Hepatic stellate cell (primary cell): ENCODE measurements around the gene UTS2B.

ENCODE experiments used
- DNase-seq: peaks from one replicate; pipeline ENCODE4 v3.0.0; 2011; ENCODE audit warnings: low spot score

The UTS2B gene

DNA sequence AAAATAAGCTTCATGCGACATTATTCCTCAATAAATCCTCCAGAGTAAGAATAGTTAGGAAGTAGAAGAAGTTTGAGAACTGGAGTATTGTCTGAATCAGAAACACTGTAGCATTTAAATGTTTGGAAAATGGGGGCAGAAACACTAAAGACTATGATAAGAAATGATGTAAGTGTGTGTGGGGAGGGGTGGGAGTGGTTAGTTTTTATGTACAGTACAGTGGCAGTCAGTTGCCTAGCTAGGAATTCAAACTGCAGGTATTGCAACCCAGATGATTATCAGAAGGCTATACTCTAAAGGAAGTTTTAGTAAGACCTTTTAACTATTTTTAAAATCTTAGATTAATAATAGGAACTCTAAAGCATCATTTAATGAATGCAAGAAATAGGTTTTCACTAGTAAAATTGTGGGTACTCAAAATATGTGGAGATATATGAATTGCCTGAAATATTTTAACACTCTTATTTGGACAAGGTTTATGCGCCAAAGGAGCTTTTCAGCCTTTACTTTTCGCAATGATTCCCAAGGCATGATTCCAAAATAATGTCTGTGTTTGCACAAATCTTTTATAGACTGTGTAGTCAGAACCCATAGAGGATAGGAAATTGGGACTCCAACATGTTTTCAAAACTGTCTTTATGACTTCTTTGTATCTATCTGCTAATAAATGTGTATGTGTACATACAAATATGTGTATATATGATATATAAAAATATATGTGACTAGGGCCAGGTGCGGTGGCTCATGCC, 9.1 kb downstream of the UTS2B start:
- no peak for DNase-seq

DNA sequence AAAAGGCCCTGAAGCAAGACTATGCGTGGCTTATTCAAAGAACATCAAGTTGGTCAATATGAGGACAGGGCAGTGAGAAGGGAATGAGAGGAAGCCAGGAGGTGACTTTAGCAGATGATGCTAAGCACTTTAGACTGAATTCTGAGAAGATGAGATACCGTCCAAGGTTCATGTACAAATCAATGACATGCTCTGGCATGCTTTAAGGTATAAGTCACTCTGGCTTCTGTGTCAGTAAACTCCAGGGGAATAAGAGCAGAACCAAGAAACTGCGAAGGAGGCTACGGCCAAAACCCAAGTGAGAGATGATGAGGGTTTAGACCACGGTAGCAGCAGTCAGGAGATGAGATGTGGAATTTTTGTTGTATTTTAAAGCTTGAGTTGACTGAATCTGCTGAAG, 10.0 kb downstream of the UTS2B start:
- DNase-seq: no peak

DNA sequence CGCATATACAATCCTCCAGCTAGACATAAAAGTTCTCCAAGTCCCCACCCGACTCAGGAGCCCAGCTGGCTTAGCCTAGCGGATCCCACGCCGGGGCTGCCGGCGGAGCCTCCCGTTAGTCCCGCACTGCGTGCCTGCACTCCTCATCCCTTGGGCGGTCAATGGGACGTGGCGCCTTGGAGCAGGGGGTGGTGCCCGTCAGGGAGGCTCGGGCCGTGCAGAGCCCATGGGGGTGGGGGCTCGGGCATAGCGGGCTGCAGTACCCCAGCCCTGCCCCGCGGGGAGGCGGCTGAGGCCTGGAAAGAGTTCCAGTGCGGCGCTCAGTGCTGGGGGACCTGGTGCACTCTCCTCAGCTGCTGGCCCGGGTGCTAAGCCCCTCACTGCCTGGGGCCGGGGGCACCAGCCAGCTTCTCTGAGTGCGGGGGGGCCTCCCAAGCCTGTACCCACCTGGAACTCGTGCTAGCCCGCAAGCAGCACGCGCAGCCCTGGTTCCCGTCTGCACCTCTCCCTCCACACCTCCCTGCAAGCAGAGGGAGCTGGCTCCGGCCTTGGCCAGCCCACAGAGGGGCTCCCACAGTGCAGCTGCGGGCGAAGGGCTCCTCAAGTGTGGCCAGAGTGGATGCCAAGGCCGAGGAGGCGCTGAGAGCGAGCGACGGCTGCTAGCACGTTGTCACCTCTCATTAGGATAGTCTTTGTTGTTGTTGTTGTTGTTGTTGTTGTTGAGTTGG, 13.3 kb downstream of the UTS2B start:
- no peak for DNase-seq

DNA sequence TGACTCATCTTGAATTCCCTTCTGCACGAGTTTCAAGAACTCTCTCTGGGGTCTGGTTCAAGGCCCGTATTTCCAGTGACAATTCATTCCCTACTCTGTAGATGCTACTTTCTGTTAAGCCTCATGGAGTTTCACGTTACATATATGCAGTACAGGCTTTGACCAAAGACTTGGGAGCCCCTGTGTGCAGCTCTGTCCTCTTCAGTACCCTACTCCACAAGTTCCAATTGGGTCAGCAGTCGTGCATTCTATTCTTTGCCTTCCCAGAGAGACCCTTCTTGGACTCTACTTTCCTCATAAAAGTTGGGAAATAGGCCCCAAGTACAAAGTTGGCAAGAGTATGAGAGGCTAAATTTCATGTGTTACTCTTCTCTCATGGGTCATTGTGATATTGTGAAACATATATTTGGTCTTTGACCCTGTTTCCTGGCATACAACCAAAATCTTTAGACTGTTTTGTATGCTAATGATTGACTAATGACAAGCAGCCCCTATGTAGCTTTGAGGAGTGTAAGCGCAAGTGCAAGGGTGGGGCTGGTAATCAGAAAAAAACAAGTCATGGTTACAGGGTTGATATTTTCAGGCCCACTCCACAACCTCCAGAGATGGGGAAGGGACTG, 16.1 kb downstream of the UTS2B start:
- DNase-seq: no peak

DNA sequence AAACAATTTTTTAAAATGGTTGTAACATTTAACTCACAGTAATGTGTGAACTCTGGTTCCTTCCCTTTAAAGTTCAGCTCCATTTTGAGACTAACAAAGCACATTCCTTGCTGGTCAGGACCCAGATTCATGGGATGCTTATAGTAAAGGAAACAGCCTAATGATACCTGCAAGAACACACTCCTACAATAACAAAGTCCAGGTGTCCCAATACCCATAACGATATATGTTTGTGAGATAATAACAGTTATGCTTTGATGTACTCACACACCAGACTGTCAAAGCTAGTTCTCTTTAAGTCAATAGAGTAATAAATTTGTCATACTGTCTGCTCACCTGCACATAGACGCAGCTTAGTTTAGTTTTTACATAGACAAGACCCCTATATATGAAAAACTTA, 17.0 kb downstream of the UTS2B start:
- no peak for DNase-seq

DNA sequence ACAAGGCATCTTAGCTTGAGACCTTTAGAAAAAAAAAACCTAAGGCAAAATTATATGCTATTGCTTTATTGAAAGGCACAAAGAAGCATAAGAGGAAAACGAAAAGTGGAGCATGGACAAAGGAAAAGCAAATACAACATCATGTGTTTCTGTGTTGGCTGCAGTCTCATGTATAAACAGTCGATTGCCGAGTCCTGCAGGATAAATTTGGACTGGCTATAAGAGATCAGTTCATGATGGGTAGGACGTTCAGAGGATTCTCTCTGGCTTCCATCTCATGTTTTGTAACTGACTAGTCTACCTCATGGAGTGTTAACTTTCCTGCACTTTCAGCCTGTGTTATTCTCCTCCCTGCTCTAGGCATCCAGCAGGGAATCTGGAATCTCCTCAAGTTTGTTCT, 23.0 kb downstream of the UTS2B start:
- DNase-seq: no peak

DNA sequence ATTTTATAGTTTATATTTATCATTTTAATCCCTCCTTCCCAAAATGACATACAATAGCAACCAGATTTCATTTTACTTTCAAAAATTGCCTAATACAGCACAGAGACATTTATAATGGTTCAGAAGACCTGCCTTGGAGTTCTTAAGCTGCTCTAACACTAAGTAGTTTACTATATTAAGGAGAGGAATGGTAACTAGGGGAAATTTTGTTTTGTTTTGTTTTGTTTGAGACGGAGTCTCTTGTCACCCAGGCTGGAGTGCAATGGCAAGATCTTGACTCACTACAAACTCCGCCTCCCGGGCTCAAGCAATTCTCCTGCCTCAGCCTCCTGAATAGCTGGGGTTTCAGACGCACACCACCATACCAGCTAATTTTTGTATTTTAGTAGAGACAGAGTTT, 23.9 kb downstream of the UTS2B start:
- DNase-seq: no peak

DNA sequence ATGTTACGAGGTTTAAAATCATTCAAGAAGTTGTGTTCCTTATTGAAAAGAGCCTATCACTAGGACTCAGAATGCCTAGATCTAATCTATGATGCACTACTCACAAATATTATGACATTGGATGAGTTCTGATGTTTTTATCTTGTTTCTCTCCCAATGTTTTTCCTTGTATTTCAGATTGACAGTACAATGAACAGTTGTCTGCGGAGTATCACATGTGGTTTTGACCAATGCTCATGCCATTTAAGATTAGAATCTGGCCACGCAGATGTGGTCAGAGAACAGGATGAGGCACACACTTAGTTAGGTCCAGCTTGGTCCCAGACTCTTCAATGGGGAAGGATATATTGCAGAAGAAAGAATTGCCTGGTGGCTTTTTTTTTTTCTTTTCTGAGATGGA, 26.7 kb downstream of the UTS2B start:
- DNase-seq: no peak

DNA sequence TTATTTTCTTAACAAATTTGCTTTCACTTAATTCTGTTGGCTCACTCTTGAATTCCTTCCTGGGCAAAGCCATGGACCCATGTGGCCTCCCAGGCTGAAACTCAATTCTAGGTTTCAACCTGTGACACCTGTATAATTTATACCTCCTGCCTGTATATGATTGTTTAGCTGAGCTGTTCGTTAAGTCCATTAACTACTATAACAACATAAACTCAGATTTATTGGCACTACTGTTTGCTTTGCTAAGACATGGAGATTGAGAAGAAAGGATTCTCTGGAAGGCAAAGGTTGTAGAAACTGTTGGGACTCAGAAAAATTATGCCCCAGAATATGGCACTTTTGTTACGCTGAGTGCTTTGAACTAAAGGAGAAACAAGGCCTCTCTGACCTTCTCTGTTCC, 27.9 kb downstream of the UTS2B start:
- DNase-seq: no peak

DNA sequence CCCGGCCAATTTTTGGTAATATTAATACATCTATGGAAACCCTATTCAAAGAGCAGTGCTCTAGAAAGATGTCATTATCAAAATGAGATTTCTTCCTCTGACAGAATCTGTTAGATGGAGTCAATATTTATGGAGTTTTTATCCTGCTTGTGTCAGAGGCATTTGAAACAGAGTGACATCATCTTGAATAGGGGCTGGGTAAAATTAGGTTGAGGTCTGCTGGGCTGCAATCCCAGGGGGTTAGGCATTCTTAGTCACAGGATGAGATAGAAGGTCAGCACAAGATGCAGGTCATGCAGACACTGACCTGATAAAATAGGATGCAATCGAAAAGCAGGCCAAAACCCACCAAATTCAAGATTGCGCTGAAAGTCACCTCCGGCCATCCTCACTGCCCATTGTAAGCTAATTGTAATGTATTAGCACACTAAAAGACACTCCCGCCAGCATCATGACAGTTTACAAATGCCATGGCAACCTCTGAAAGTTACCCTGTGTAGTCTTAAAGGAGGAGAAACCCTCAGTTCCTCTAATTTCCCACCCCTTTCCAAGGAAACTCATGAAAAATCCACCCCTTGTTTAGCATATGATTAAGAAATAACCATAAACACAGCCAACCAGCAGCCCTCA, 28.4 kb downstream of the UTS2B start:
- no peak for DNase-seq

DNA sequence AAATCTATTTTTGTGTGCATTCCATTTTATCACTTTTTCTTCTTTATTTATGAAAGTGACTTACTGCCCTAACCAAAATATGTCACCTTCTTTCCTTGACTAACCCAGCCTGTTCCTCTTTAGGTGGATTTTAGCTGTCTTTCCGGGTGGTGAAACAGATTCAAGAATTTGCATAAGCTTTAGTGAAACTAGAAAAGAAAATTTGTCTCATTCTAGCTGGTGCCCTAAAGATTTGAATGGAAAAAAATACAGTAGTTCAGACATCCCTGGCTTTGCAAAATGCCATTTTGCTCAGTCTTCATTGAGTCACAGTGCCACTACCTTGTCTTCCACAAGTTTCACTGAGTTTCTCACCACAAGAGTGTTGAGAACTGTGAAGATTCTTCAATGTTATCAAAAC, 29.3 kb downstream of the UTS2B start:
- no peak for DNase-seq

DNA sequence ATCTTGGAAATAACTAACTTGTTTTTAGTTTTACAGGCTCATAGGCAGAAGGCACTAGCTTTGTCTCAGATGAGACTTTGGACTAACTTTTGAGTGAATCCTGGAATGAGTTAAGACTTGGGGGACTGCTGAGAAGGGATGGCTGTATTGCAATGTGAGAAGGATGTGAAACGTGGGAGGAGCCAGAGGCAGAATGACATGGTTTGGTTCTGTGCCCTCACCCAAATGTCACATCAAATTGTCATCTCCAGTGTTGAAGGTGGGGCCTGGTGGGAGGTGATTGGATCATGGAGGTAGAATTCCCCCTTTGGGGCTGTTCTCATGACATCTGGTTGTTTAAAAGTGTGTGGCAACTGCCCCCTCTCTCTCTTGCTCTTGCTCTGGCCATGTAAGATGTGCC, 29.9 kb downstream of the UTS2B start:
- DNase-seq: no peak

DNA sequence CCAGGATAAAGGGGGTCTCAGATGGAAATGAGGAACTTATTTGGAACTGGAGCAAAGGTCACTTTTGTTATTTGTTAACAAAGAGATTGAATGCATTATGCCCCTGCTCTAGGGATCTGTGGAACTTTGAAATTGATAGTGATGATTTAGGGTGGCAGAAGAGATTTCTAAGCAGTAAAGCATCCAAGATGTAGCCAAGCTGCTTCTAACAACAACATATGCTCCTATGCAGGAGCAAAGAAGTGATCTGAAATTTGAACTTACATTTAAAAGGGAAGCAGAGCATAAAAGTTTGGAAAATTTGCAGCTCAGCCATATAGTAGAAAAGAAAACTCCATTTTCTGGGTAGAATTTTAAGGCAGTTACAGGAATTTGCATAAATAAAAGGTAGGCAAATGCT, 31.5 kb downstream of the UTS2B start:
- no peak for DNase-seq

DNA sequence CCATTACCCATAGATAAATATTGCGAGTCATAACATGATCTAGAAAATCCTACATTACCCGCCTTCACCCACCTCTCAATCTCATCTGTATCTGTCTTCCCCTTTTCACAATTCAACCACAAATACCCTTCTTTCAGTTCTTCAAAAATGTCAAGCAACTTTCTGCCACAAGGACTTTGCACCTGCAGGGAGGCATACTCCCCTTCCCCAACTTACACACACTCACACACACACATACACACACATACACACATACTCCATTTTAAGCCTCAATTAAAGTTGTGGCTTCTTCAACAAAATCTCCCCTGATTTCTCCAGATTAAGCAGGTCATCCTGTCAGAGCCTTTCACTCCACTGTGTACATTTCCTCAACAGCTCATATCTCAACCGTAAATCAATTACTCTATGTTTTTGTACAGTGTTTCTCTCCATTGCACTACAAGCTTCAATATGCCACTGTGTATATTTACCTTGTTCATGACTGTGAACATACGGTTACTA, 34.2 kb downstream of the UTS2B start:
- DNase-seq: no peak

DNA sequence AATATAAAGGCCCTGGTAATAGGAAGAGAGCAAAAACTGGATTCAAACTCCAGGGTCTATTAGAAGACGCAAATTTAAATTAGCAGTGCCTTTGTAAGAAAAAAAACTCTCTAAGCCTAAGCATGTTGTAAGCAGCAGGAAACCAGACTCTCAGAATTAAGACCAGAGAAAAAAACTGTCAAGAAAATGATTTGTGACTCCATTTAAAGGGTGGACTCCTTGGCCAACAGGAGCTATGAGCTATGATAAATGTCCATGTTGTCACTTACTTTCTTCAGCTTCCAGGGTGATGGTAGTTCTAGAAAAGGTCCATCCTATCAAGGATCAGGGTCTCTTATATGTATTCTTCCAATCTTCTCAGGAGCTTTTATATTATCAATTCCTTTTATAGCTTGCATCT, 36.0 kb downstream of the UTS2B start:
- no peak for DNase-seq

DNA sequence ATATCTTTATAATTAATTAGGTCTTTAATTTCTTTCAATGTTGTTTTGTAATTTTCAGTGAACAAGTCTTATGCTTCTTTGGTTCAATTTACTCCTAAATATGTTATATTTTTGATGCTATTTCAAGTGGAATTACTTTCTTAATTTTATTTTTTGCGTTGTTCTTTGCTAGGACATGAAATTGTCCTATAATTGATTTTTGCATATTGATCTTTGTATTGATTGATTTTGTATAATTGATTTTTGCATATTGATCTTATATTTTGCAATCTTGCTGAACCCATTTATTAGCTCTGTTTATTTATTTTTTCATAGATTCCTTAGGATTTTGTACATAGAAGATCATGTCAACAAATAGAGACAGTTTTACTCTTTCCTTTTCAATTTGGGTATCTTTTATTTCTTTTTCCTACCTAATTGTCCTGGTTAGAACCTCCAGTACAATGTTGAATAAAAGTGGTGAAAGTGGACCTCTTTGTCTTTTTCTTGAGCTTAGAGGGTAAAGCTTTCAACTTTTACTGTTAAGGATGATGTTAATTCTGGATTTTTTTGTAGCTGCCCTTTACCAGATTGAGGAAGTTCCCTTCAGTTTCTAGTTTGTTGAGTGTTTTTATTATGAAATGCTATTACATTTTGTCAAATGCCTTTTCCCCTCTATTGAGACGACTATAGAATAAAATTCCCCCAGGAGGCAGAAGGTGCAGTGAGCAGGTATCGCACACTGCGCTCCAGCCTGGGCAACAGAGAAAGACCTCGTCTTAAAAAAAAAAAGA, 37.9 kb downstream of the UTS2B start:
- no peak for DNase-seq

DNA sequence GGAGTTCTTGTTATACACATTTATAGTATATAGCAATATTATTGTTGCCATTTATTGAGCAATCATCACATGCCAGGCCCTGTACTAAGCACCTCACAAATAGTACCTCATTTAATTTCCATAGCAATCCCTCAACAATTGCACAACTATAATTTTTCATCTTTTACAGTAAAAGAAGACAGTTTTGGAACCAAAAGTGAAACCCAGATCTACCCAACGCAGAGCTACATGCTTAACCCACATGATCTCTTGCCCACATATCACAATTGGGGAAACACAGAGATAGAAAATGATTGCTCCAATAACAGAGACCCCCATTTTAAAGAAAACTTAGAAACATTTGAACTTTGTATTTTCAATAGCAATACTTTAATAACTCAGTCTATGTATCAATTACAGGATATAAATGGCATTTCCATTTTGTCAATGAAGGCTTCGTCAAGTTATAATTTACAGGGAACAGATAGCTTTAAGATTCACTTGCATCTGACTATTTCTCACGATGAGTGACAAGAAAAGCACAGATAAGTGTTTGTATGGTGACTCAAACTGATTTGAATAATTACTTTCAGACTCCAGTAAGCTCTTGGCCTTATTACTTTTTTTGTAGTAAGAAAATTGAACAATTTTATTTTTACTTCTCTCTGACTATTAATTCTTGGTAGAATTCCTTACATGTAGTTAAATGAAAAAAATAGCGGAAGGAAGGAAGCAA, 39.9 kb downstream of the UTS2B start:
- no peak for DNase-seq

DNA sequence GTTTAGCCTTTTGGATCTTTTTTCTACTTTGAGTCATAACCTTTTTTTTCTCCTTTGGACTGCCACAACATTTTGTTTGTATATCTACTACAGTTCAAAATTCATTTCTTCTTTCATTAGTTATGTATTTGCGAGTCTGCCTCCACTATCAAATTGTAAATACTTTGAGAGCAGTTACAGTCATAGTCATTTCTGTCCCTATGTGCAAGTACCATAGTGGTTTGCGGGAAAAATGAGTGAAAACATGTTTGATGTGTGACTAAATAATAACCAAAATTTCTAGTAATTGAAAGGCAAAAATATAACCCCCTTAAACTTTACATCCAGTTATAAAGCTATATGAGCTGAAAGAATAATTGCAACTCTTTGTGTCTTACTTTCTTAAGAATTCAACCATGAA, 46.9 kb downstream of the UTS2B start:
- DNase-seq: no peak

DNA sequence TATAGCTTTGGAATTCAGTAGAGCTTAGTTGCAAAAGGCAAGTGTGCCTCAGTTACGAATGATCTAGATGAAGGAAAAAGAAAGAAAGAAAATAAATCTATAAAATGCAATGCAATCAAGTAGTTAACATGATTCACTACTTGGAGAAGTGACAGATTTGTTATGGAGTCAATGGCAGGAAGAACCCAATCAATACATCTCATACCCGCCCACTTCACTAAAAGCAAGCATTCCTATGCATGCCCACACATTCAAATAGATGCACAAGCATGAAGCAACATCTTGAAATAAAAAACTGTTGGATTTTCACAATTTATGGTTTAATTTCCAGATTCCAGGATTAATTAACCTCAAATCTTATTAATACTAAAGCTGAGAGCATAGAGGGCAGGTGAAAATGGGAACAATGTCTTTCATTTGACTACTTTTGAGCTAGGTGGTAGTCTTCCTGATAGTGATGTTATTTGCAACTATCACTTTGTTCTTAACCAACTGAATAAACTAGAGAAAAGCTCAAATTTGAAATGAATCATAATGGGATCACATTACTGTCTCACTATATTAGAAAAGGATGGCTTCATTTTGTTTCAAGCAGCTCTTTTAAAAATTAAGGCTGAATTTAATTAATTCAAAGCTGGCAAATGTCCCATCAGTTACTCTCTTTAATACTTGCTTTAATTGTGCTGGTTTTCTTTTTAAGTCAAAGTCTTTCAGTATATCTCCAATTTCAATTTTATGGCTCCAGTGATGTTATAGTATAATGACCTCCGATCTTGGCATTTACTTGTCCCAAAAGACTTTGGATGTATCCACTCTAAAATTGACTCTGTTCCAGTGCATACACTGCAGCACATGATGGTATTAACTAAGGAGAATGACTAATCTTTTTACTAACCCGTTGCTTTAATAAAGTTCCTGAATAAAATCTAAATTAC, 47.8 kb downstream of the UTS2B start:
- DNase-seq: no peak

DNA sequence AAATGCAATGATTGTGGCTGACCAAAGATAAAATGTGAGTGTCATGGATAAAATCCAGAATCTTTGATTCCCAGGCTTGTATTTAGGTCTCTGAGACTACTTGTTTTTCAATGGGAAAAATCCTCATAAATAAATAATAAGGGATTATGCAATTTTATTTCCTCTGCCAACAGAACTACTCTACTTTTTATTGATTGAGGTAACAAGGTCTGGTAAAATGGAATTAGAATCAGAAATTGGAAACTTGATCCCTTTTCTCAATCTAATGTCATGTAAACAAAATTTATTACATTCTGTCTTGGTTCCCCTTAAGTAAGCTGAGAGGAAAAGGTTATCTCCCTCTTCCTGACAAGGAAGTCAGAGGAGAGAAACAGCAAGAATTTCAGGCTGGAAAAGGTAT, 49.4 kb downstream of the UTS2B start:
- DNase-seq: no peak
